ENCODE measurements around the gene SYNDIG1. TPM values are rescaled to one million over a fixed set of nuclear protein-coding genes. Genes with fewer than 3 reads are reported as not detected.
A peak's percentile ranks its signal among the peaks of the same experiment; 100 is the strongest.

The SYNDIG1 gene
- total RNA-seq, 2 experiments from 2014 or later = not detected

- ATAC-seq (no peak), DNase-seq (peak; percentile 29)
- H3K36me3 Mint-ChIP-seq = no peaks in the 10 kb centered on the region
- no peaks in the 10 kb centered on the region for H3K9me3 Mint-ChIP-seq (ENCODE audit: low read depth)
- no peak overlapping the region for H3K4me3 Mint-ChIP-seq
- no peaks in the 10 kb centered on the region for H3K4me1 Mint-ChIP-seq
- CTCF ChIA-PET = no interaction called here
- H3K27me3 Mint-ChIP-seq = peaks cover 14% of the 10 kb centered on the region
- H3K27ac Mint-ChIP-seq = no peak overlapping the region
Measured at GRCh38 chr20:24694157-24694726, 224.8 kb downstream of the SYNDIG1 start.

- Mint-ChIP-seq H3K27ac (no peak overlapping the region), H3K27me3 (peaks cover 8% of the 10 kb centered on the region), H3K4me3 (no peak overlapping the region), H3K9me3 (ENCODE audit: low read depth) (no peaks in the 10 kb centered on the region), H3K36me3 (no peaks in the 10 kb centered on the region), H3K4me1 (no peaks in the 10 kb centered on the region)
- DNase-seq (peak; percentile 12), ATAC-seq (no peak)
- CTCF ChIA-PET = no interaction called here
Measured at GRCh38 chr20:24694727-24695528, 225.5 kb downstream of the SYNDIG1 start.

- no peak for ATAC-seq
- no peaks in the 10 kb centered on the region for H3K4me1 Mint-ChIP-seq
- H3K27ac Mint-ChIP-seq = no peak overlapping the region
- no peaks in the 10 kb centered on the region for H3K9me3 Mint-ChIP-seq (ENCODE audit: low read depth)
- CTCF ChIA-PET = no interaction called here
- H3K27me3 Mint-ChIP-seq = peaks cover under 1% of the 10 kb centered on the region
- H3K36me3 Mint-ChIP-seq = no peaks in the 10 kb centered on the region
- DNase-seq = peak; percentile 15
- H3K4me3 Mint-ChIP-seq = no peak overlapping the region
Measured at GRCh38 chr20:24695529-24696225, 226.2 kb downstream of the SYNDIG1 start.

- no peaks in the 10 kb centered on the region for H3K9me3 Mint-ChIP-seq (ENCODE audit: low read depth)
- no peak for ATAC-seq
- no peaks in the 10 kb centered on the region for H3K4me1 Mint-ChIP-seq
- peak; percentile 26 for DNase-seq
- CTCF ChIA-PET = no interaction called here
- H3K27ac Mint-ChIP-seq = no peak overlapping the region
- H3K4me3 Mint-ChIP-seq = no peak overlapping the region
- no peaks in the 10 kb centered on the region for H3K27me3 Mint-ChIP-seq
- no peaks in the 10 kb centered on the region for H3K36me3 Mint-ChIP-seq
Measured at GRCh38 chr20:24696396-24696795, 227.0 kb downstream of the SYNDIG1 start.

- no peak for ATAC-seq
- H3K36me3 Mint-ChIP-seq = no peaks in the 10 kb centered on the region
- H3K27me3 Mint-ChIP-seq = no peaks in the 10 kb centered on the region
- no peak for DNase-seq
- H3K4me3 Mint-ChIP-seq = no peak overlapping the region
- H3K27ac Mint-ChIP-seq = no peak overlapping the region
- H3K9me3 Mint-ChIP-seq (ENCODE audit: low read depth) = no peaks in the 10 kb centered on the region
- CTCF ChIA-PET = no interaction called here
- H3K4me1 Mint-ChIP-seq = no peaks in the 10 kb centered on the region
Measured at GRCh38 chr20:24697411-24697810, 228.0 kb downstream of the SYNDIG1 start.

- Mint-ChIP-seq H3K4me3 (no peak overlapping the region), H3K27ac (no peak overlapping the region), H3K4me1 (no peaks in the 10 kb centered on the region), H3K36me3 (no peaks in the 10 kb centered on the region), H3K27me3 (no peaks in the 10 kb centered on the region), H3K9me3 (ENCODE audit: low read depth) (no peaks in the 10 kb centered on the region)
- DNase-seq = peak; percentile 18
- CTCF ChIA-PET = no interaction called here
- no peak for ATAC-seq
Measured at GRCh38 chr20:24698189-24698588, 228.8 kb downstream of the SYNDIG1 start.

GRCh38 chr20:24698706-24699206, 229.3 kb downstream of the SYNDIG1 start:
- Mint-ChIP-seq H3K4me1 (no peaks in the 10 kb centered on the region), H3K9me3 (ENCODE audit: low read depth) (no peaks in the 10 kb centered on the region), H3K36me3 (no peaks in the 10 kb centered on the region), H3K27me3 (no peaks in the 10 kb centered on the region), H3K4me3 (no peak overlapping the region), H3K27ac (no peak overlapping the region)
- DNase-seq = peak; percentile 26
- CTCF ChIA-PET = no interaction called here
- ATAC-seq = no peak

- no peak overlapping the region for H3K27ac Mint-ChIP-seq
- H3K4me3 Mint-ChIP-seq = no peak overlapping the region
- H3K4me1 Mint-ChIP-seq = no peaks in the 10 kb centered on the region
- CTCF ChIA-PET = no interaction called here
- H3K36me3 Mint-ChIP-seq = no peaks in the 10 kb centered on the region
- H3K27me3 Mint-ChIP-seq = no peaks in the 10 kb centered on the region
- DNase-seq (peak; percentile 28), ATAC-seq (no peak)
- H3K9me3 Mint-ChIP-seq (ENCODE audit: low read depth) = no peaks in the 10 kb centered on the region
Measured at GRCh38 chr20:24699321-24700165, 230.1 kb downstream of the SYNDIG1 start.

GRCh38 chr20:24700166-24700860, 230.9 kb downstream of the SYNDIG1 start:
- H3K27ac Mint-ChIP-seq = no peak overlapping the region
- no peak overlapping the region for H3K4me3 Mint-ChIP-seq
- H3K9me3 Mint-ChIP-seq (ENCODE audit: low read depth) = no peaks in the 10 kb centered on the region
- no peaks in the 10 kb centered on the region for H3K4me1 Mint-ChIP-seq
- CTCF ChIA-PET = no interaction called here
- no peaks in the 10 kb centered on the region for H3K36me3 Mint-ChIP-seq
- no peaks in the 10 kb centered on the region for H3K27me3 Mint-ChIP-seq
- ATAC-seq (no peak), DNase-seq (peak; percentile 36)

- no peak overlapping the region for H3K4me3 Mint-ChIP-seq
- no peaks in the 10 kb centered on the region for H3K36me3 Mint-ChIP-seq
- CTCF ChIA-PET = no interaction called here
- H3K27me3 Mint-ChIP-seq = no peaks in the 10 kb centered on the region
- H3K4me1 Mint-ChIP-seq = no peaks in the 10 kb centered on the region
- H3K9me3 Mint-ChIP-seq (ENCODE audit: low read depth) = no peaks in the 10 kb centered on the region
- peak; percentile 15 for DNase-seq
- ATAC-seq = no peak
- no peak overlapping the region for H3K27ac Mint-ChIP-seq
Measured at GRCh38 chr20:24701027-24701426, 231.6 kb downstream of the SYNDIG1 start.

- Mint-ChIP-seq H3K9me3 (ENCODE audit: low read depth) (no peaks in the 10 kb centered on the region), H3K27ac (no peak overlapping the region), H3K27me3 (no peaks in the 10 kb centered on the region), H3K36me3 (no peaks in the 10 kb centered on the region), H3K4me1 (no peaks in the 10 kb centered on the region), H3K4me3 (no peak overlapping the region)
- DNase-seq (peak; percentile 19), ATAC-seq (no peak)
- CTCF ChIA-PET = no interaction called here
Measured at GRCh38 chr20:24701668-24702067, 232.2 kb downstream of the SYNDIG1 start.

GRCh38 chr20:24702501-24703283, 233.3 kb downstream of the SYNDIG1 start:
- Mint-ChIP-seq H3K27me3 (no peaks in the 10 kb centered on the region), H3K36me3 (no peaks in the 10 kb centered on the region), H3K9me3 (ENCODE audit: low read depth) (no peaks in the 10 kb centered on the region), H3K27ac (no peak overlapping the region), H3K4me1 (no peaks in the 10 kb centered on the region), H3K4me3 (no peak overlapping the region)
- DNase-seq (peak; percentile 22), ATAC-seq (no peak)
- CTCF ChIA-PET = no interaction called here
